NCI-H82 (cell line): ENCODE results near the gene KRT83.
A peak's percentile ranks its signal among the peaks of the same experiment; 100 is the strongest.

Experiments
- DNase-seq: peaks from one replicate; lab custom pipeline; 2025; lab: John Stamatoyannopoulos, UW

KRT83 gene

GRCh38 chr12:52332381-52332780 is 11.2 kb upstream of the KRT83 start:
- DNase-seq, result no peak

GRCh38 chr12:52331833-52332232 is 10.6 kb upstream of the KRT83 start:
- no peak for DNase-seq

GRCh38 chr12:52331039-52331438 is 9.8 kb upstream of the KRT83 start:
- DNase-seq, result no peak

GRCh38 chr12:52327830-52328500 is 6.8 kb upstream of the KRT83 start:
- DNase-seq, result no peak

GRCh38 chr12:52327052-52327829 is 6.0 kb upstream of the KRT83 start:
- DNase-seq, result peak; percentile 86

- no peak for DNase-seq
Measured at GRCh38 chr12:52324153-52324444, 2.9 kb upstream of the KRT83 start.

- no peak for DNase-seq
Measured at GRCh38 chr12:52323416-52324152, 2.4 kb upstream of the KRT83 start.

- no peak for DNase-seq
Measured at GRCh38 chr12:52323001-52323400, 1.8 kb upstream of the KRT83 start.

- no peak for DNase-seq
Measured at GRCh38 chr12:52322069-52322468, 871 bp upstream of the KRT83 start.

GRCh38 chr12:52321418-52321817 is 220 bp upstream of the KRT83 start:
- DNase-seq, result no peak

GRCh38 chr12:52319097-52319496 is 2.1 kb downstream of the KRT83 start:
- peak; percentile 7 for DNase-seq

- DNase-seq, result no peak
Measured at GRCh38 chr12:52318241-52318990, 2.8 kb downstream of the KRT83 start.

- no peak for DNase-seq
Measured at GRCh38 chr12:52317468-52318052, 3.6 kb downstream of the KRT83 start.

GRCh38 chr12:52316701-52317100 is 4.5 kb downstream of the KRT83 start:
- DNase-seq, result no peak

GRCh38 chr12:52316290-52316689 is 4.9 kb downstream of the KRT83 start:
- no peak for DNase-seq

GRCh38 chr12:52315721-52316120 is 5.5 kb downstream of the KRT83 start:
- peak; percentile 61 for DNase-seq

- no peak for DNase-seq
Measured at GRCh38 chr12:52314511-52314910, 6.7 kb downstream of the KRT83 start.

GRCh38 chr12:52313926-52314325 is 7.3 kb downstream of the KRT83 start:
- DNase-seq, result no peak

- no peak for DNase-seq
Measured at GRCh38 chr12:52313461-52313860, 7.7 kb downstream of the KRT83 start.

GRCh38 chr12:52312086-52312485 is 9.1 kb downstream of the KRT83 start:
- DNase-seq, result no peak

- DNase-seq, result no peak
Measured at GRCh38 chr12:52311285-52311648, 9.9 kb downstream of the KRT83 start.

GRCh38 chr12:52310622-52311284 is 10.4 kb downstream of the KRT83 start:
- DNase-seq, result no peak
